NCI-H446 treated with DMSO at 0.1 percent for 48 hours (cell line): Measurements from ENCODE around the gene IMPG2.

Experiments
- DNase-seq: peaks from one replicate; lab custom pipeline; 2025; lab: John Stamatoyannopoulos, UW

Gene IMPG2

GRCh38 chr3:101183151-101183550 lies 137.2 kb downstream of the IMPG2 start:
- no peak for DNase-seq

GRCh38 chr3:101182734-101183133 lies 137.6 kb downstream of the IMPG2 start:
- DNase-seq = no peak

GRCh38 chr3:101181801-101182200 lies 138.6 kb downstream of the IMPG2 start:
- DNase-seq = no peak

GRCh38 chr3:101179637-101180036 lies 140.7 kb downstream of the IMPG2 start:
- no peak for DNase-seq

GRCh38 chr3:101177577-101177976 lies 142.8 kb downstream of the IMPG2 start:
- no peak for DNase-seq
